Suprapubic skin (tissue), 3 donors: Measurements from ENCODE around the gene PPP4C.

Experiments used
- EP300 ChIP-seq: sonication (generic); formaldehyde crosslinking; IDR thresholded peaks from one replicate; pipeline ENCODE4 v1.6.1; 2017; ENCODE audit warnings: antibody characterized with exemption
- POLR2A ChIP-seq, 2 donors: fragments of 450-650 bp; IDR thresholded peaks; one replicate each; pipeline ENCODE4 v1.6.1; 2017; ENCODE audit warnings: antibody characterized with exemption in 2 of 2, mild to moderate bottlenecking in 2 of 2, moderate library complexity in 2 of 2
- TF ChIP-seq, protein P1 (sequence below), 2 donors: fragments of 200-600 bp in 1 of 2; fragments of 450-650 bp in 1 of 2; sonication (generic) in 1 of 2; IDR thresholded peaks; one replicate each; pipeline ENCODE4 v1.5.1; 2016 to 2019; ENCODE audit warnings: antibody characterized with exemption in 2 of 2, mild to moderate bottlenecking in 1 of 2, moderate library complexity in 1 of 2

DNA sequence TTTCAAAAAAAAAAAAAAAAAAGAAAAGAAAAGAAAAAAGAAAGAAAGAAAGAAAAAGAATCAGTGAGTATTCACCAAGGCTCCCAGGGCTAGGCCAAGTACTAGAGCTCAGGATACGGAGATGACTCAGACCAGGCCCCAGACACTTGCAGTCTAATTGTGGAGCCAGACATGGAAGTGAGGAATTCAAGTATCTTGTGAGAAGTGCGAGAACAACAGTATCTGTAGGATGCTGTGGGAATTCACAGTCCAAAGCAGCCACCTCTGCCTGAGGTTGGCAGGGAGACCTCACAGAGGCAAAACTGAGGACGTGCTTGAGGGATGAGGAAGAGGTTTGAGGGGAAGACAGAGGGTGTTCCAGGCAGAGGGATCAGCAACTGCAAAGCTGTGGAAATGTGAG lies 24.3 kb upstream of the PPP4C start:
- TF ChIP-seq, protein P1, sequence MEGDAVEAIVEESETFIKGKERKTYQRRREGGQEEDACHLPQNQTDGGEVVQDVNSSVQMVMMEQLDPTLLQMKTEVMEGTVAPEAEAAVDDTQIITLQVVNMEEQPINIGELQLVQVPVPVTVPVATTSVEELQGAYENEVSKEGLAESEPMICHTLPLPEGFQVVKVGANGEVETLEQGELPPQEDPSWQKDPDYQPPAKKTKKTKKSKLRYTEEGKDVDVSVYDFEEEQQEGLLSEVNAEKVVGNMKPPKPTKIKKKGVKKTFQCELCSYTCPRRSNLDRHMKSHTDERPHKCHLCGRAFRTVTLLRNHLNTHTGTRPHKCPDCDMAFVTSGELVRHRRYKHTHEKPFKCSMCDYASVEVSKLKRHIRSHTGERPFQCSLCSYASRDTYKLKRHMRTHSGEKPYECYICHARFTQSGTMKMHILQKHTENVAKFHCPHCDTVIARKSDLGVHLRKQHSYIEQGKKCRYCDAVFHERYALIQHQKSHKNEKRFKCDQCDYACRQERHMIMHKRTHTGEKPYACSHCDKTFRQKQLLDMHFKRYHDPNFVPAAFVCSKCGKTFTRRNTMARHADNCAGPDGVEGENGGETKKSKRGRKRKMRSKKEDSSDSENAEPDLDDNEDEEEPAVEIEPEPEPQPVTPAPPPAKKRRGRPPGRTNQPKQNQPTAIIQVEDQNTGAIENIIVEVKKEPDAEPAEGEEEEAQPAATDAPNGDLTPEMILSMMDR (IDR thresholded peaks at IDR 0.05), result no peak
- no peak for TF ChIP-seq POLR2A (IDR thresholded peaks at IDR 0.05)
- no peak for TF ChIP-seq EP300
